Activated effector memory CD4-positive, alpha-beta T cell treated with Interleukin-2 at 50 U/mL for 16 hours (primary cell): ENCODE measurements around the gene PMVK.
A peak's percentile ranks its signal among the peaks of the same experiment; 100 is the strongest.

Experiments
- DNase-seq: peaks from one replicate; pipeline ENCODE4 v3.0.0-alpha.2; 2020

PMVK gene

GRCh38 chr1:154964359-154964758 is 27.8 kb upstream of the PMVK start:
- DNase-seq = no peak

DNA sequence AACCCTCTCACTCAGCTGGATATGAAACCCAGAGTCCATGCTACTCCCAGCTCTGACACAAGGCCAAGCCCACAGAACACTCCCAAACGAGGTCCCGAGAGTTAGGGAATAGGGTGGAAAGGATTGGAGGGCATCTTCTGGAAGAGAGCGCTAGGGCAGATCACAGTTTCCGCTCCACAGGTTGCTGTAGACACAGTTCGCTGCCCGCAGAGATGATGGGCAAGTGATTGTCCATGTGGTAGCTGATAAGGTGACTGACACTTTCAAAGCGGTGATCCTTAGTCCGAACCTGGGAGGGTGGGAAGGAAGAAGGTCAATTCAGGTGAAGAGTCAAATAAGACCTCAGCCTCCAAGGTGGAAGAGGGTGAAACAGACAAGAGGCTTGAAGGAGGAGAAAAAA is 27.1 kb upstream of the PMVK start:
- DNase-seq = no peak

DNA sequence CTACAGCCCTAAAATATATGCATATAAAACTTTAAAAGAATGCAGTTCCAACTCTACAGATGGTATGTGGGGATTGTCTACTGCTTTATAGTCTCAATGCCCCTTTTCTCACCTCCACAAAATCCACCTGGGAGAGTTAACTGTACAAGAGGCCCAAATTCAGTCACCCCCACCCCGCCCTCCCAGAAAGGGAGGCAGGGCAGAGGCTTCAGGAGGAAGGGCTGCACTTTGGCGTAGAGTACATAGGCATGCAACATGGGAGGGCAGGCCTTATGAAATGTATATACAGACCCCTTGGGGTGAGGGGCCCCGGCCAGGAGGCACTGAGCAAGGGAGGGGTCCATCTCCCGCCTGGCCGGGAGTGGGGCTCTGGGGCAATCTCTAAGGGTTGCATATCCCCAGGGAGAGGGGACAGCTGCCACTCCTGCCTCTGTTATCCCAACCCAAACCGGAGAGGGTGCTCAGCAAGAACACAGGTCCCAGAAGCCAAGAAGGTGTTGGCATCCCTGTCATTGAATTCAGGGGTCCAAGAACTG is 26.3 kb upstream of the PMVK start:
- DNase-seq = no peak

GRCh38 chr1:154962156-154962749 is 25.7 kb upstream of the PMVK start:
- DNase-seq = no peak

DNA sequence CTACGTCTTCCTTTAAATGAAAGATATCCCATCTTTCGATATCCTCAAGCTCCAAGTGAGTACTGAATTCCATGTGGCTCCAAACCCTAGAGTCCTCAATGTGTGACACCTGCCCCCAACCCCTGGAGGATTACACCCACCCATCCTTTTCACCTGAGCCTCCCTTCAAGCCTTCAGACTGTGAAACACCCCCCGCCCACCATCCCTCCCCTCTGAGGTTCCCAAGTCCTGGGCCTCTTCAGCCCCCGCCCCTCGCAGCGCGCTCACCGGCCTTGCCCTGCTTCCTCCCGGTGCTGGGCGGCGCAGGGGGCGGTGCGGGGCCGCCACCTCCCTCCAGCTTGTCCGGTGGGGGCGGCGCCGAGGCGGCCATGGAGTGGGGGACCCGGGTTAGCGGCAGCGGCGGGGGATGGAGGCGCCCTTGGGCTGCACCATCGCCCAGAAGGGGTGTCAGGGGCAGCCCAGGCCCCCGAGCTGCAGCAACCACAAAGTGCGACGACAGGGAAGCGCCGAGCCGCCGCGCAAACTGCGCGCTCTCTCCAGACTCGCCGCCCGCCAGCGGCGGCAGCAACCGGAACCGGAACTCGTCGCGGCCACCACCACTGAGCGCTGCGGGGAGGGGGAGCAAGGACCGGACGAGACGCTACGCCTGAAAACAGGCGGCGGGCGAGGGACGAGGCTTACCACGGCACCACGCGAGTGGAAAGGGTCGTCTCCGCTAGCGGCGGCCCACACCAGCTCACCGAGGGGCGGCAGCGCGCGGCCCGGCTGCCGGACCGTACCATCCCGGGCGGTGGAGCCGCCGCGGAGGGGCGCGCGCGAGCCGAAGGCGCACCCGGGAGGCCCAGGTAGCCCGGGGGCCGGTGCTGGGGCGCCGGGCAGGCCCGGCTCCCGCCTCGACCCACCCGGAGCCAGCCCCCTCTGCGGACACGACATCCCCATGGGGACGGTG is 25.0 kb upstream of the PMVK start, which contains the start of gene PYGO2:
PYGO2 (minus strand) TSS at position 576 of the 949 bp plus-strand sequence; CDS start at position 370, 206 bp downstream.
- peak; percentile 78 for DNase-seq

GRCh38 chr1:154960446-154961136 is 24.1 kb upstream of the PMVK start:
- no peak for DNase-seq

DNA sequence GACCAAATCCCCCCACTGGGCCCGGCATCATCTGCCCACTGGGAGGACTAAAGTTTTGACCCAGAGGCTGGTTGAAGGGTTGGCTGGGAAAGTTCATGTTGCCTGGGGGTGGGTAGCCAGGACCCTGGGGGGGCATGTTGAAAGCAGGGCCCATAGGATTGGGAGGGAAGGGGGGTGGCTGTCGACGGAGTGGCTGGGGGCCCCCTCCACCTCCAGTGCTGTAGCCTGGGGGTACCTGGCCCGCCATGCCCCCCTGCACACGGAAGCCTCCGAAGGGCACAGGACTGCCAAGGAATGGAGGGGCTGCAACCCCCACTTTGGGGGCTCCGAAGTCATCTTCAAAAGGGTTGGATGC is 22.9 kb upstream of the PMVK start:
- DNase-seq = no peak

- DNase-seq = no peak
These were observed 22.3 kb upstream of the PMVK start for GRCh38 chr1:154958681-154959425.

GRCh38 chr1:154958036-154958435 is 21.5 kb upstream of the PMVK start:
- no peak for DNase-seq

GRCh38 chr1:154957091-154957657 is 20.7 kb upstream of the PMVK start:
- DNase-seq = no peak

DNA sequence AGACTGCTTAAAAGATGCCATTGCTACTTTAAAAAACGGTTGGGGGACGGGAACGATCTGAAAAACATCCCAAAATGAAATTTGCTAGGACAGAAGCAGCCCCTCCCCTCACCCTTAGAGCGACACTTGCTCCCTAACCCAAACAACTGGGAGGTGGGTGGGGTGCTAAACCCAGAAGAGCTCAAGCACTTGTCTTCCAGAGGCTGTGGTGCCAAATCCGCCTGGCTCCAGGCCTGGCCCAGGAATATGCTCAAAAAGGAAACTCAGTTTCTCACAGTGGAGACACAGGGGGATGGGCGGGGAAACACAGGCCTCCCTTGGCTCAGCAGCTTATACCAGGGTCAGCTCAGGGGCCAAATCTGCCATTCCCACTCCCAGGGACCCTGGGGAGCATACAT is 20.0 kb upstream of the PMVK start:
- DNase-seq = no peak

GRCh38 chr1:154955718-154956543 is 19.4 kb upstream of the PMVK start, which contains the start of gene PBXIP1:
TSS of gene PBXIP1 (minus strand) at chr1:154956099. CDS start at chr1:154953721, 2,378 bp downstream.
- DNase-seq = peak; percentile 77

- DNase-seq = peak; percentile 86
These were observed 18.7 kb upstream of the PMVK start for GRCh38 chr1:154955039-154955717.

DNA sequence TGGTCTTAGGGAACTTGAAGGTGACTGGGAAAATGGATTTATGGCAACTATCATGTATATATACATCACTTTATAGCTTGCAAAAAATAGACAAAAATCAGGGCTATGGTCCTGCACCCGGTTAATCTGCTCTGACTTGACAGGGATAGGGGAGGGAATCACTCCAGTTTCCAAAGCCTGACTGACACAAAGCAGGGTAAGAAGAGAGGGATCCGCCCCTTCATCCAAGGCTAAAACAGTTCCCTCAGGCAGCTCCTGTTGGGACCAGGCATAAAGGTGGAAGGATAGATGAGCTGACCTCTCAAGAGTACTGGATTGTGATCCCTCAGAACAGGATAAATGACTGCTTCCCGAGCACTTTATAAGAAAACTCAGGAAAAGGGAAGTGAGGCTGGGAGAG is 18.0 kb upstream of the PMVK start:
- DNase-seq = no peak

DNA sequence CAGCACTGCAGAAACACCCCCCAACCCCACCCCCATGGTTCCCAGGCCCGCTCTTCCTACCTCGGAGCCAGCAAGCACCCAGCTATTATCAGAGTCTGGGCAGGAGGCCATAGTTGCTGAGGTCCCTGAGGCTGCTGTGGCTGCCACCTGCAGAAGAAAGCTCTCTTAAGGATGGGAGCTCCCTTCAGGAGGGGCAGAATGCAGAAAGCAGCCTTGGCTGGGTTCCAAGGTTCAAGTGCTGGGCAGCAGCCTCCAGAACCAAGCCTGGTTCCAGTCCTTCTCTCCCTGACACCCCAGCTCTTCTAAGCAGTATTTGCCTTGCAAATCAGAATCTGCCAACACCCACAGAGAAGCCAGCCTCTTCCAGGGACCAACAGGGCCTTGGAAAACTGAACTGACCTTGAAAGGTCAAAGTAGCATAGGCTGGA is 17.1 kb upstream of the PMVK start:
- DNase-seq = no peak

GRCh38 chr1:154952664-154953063 is 16.1 kb upstream of the PMVK start:
- no peak for DNase-seq

GRCh38 chr1:154951901-154952657 is 15.6 kb upstream of the PMVK start:
- peak; percentile 54 for DNase-seq

- DNase-seq = no peak
These were observed 11.6 kb upstream of the PMVK start for GRCh38 chr1:154948079-154948478.

DNA sequence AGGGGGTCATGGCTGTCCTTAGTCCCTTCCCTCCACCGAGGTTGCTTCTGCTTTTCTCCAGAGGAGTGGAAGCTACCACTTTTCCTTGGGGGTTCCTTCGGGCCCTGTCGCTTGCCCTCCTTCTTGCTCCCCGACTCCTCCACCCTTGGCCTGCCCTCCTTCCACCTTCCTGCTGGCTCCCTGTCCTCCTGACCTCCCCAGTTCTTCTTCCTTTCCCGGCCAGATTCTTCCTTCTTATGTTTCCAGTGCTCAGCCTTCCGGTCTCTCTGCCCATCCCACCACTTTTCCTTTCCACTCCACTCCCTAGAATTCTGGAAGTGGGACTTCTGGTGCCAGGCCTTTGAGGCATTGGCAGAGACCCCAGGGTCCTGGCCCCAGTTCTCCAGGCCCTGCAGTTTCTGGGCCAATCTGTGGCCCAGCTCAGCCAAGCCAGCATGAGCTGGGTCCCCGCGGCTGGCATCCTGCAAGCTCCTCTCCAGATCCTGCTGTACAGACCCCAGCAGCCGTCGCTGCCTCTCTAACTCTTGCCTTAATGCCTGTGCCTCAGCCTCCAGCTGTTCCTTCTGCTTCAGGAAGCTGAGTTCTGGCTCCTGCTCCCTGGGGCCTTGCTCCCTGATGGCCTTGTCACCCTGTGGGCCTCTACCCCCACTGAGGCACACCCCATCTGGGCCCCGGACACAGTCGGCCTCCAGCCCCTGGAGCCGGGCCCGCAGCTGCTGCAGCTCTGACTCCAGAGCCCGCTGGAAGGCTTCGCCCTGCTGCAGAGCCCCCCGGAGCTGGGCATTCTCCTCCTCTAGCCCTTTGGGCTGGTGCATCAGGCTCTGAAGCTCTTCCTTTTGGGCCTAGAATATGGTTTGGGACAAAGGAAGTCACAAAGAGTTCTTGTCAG is 9.7 kb upstream of the PMVK start:
- DNase-seq = no peak
